HCEC 1CT (cell line): ENCODE results near the gene SERINC5.
A peak's percentile ranks its signal among the peaks of the same experiment; 100 is the strongest.

Experiments used
- DNase-seq: peaks from one replicate; pipeline ENCODE4 v3.0.0-alpha.2; 2017

SERINC5 gene

GRCh38 chr5:80254767-80255430 is 949 bp downstream of the SERINC5 start:
- DNase-seq: peak; percentile 27

DNA sequence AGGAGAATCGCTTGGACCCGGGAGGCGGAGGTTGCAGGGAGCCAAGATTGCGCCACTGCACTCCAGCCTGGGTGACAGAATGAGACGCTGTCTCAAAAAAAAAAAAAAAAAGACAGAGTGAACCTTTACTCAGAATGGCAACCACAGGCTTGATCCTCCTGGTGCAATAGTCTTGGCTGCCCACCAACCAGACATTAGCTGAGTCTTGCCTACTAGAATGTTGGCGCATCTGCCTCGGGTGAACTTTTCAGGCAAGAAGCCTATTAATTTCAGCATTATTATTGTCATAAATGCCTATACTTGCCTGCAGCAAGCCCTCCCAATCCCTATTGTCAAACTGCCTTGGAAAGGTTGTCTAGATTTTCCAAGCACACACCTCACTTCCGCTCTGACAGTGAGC is 4.2 kb downstream of the SERINC5 start:
- peak; percentile 27 for DNase-seq

DNA sequence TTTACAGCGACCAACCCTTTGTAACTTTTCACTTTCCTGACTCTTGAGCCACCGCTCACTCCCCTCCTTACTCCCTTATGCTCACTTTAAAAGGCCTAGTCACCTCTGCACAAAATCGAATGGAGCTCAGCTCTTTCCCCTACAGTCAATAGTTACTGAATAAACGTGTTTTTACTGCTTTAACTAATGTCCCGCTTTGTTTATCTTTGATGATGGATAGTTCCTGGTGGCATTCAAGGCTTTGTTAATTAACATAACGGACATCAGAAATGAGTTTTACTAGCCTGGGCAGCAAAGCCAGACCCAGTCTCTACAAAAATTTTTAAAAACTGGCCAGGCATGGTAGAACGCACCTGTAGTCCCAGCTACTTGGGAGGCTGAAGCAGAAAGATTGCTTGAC is 5.0 kb downstream of the SERINC5 start:
- no peak for DNase-seq

DNA sequence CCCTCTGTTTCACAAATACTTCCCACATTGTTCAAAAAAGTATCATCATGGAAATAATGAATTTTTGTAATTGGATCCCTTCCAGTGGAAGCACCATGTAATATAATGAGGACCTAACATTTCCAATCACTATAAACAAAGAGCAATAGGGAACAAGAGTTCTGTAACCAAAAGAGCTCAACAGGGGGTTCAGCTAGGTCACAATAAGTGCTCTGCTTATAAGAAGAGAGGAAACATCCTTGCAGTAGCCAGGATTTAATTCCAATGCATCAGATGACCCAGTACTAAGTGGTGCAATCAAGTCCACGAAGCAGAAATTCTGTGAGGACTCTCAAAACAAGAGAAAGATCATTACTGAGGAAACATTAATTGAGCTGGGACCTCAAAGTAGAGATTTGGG is 5.9 kb downstream of the SERINC5 start:
- no peak for DNase-seq

GRCh38 chr5:80248378-80248777 is 7.5 kb downstream of the SERINC5 start:
- DNase-seq: no peak

DNA sequence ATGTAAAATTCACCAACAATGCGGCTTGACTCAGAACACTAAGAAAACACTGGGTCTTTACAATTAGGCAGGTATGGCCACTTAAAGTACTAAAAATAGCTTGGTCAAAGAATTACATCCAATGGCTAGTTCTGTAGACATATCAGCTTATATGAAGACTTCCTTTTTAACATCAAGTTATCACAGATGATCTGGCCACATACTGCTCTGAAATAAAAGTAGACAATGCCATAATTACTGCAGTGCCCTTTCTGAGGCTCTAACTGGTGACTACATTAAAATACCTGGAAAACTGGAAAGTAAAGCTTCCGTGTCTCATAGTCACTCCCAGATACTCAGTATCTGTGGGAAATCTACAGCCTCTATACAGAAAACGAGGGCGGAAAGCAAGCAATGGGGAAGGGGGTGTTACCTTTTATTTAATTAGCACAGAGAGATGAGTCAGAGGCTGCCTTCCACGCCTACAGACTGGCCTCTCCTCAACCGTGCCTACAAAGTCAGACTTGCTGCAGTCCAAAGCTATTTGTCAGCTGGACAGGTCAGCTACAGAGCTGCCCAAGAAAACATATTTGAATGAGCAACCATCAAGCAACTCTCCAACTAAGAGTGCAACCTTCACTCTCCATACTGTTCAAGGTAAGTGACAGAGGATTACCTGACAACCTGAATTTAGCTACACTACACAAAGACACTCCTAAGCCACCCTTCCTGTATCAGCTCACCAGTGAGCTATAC is 8.7 kb downstream of the SERINC5 start:
- peak; percentile 94 for DNase-seq

DNA sequence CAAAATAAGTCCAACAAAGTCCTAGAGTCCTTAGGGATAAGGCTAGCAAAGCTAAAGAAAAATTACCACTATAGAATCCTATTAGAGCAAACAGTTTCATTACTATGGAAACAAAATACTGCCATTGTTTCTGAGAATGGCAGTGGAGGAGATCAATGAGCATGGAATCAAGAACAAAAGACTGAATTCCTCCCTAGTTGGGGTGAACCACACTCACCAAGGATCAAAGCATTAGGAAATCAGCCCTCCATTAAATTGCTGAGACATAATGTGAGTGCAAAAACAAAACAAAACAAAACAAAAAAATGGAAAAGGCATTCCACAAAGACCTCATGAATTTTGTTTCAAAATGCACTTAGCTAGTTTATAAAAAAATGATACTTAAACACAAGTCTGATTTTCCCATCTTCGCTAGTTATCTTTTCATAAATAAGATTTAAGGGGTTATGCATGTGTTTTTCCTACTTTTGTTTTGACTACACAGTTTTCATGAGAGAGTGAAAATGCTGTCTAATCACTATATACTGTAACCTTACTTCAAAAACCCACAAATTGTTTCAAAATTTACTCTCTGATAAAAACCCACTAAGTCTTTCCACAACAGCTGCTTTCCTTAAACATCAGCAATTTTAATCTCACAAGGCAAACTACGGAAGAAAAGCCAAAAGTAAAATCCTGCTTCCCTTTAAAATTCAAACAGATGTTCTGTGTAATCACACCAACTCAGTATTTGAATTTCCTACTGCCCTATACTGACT is 9.7 kb downstream of the SERINC5 start:
- DNase-seq: peak; percentile 26

DNA sequence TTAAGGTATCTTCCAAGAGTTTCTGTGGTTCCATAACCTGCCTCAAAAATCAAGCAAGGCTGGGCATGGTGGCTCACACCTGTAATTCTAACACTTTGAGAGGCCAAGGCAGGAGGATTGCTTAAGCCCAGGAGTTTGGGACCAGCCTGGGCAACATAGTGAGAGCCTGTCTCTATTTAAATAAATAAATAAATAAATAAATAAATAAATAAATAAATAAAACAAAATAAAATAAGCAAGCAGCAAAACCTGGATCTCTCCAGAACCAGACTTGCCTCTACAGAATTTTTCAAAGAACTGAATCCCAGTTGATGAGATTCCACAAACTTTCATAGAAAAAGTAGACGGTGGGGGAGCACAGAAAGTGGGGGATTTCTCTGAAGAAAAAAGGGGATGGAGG is 12.3 kb downstream of the SERINC5 start:
- DNase-seq: no peak

DNA sequence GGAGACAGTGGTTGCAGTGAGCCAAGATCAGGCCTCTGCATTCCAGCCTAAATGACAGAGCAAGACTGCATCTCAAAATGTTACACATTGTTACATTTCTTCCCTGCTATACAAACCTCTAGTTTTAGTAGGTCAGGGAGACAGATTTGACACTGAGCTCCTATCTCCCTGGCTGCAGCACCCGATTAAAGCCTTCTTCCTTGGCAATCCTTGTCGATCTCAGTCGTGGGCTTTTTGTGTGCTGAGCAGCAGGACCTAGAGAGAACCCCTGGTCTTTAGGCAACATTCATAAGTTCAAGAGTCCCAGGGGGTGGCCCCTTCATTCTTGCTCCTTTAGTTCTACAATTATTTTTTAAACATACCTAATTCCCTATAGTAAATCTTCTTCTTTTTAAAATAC is 13.0 kb downstream of the SERINC5 start:
- no peak for DNase-seq

- no peak for DNase-seq
These were observed 15.4 kb downstream of the SERINC5 start for GRCh38 chr5:80240368-80240986.

- DNase-seq: no peak
These were observed 16.0 kb downstream of the SERINC5 start for GRCh38 chr5:80239680-80240367.

- peak; percentile 28 for DNase-seq
These were observed 16.8 kb downstream of the SERINC5 start for GRCh38 chr5:80238778-80239679.

GRCh38 chr5:80238097-80238496 is 17.8 kb downstream of the SERINC5 start:
- DNase-seq: no peak

GRCh38 chr5:80237243-80237642 is 18.6 kb downstream of the SERINC5 start:
- no peak for DNase-seq

GRCh38 chr5:80234116-80234948 is 21.5 kb downstream of the SERINC5 start:
- DNase-seq: no peak

- DNase-seq: no peak
These were observed 24.2 kb downstream of the SERINC5 start for GRCh38 chr5:80231693-80232092.

DNA sequence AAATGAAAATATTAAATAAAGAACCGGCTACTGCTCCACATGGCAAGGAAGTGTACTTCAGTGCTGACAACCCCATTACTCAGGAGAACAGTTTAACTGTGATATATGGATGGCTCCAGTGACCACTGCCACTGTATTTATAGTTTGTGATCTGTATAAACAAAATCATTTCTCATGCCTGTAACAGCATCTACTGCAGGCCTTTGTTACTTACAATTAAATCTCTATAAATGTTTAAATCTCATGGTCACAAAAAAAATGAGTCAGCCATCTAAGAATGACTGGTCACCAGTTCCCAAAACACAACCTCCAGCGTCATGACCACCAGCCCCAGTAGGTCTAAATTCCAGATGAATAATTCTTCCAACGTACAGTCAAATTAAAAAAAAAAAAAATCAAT is 24.6 kb downstream of the SERINC5 start:
- peak; percentile 87 for DNase-seq

GRCh38 chr5:80230269-80230992 is 25.4 kb downstream of the SERINC5 start:
- no peak for DNase-seq

GRCh38 chr5:80229902-80230255 is 26.0 kb downstream of the SERINC5 start:
- DNase-seq: no peak

DNA sequence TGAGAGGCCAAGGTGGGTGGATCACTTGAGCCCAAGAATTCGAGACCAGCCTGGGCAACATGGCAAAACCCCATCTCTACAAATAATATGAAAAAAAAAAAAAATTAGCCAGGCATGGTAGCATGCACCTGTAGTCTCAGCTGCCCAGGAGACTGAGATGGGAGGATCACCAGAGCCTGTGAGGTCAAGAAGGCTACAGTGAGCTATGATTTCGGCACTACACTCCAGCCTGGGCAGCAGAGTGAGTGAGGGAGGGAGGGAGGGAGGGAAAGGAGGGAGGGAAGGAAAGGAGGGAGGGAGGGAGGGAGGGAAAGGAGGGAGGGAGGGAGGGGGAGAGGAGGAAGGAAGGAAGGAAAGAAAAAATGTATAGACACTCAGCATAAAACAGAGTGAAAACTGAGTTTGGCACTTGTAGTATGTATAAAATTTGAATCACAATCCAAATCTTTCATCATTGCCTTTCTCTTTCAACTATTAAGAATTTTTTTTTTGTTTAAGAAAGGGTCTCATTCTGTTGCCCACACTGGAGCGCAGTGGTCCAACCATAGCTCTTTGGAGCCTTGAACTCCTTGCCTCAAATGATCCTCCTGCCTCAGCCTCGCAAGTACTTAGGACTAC is 27.8 kb downstream of the SERINC5 start:
- no peak for DNase-seq
